Stimulated activated CD8-positive, alpha-beta memory T cell treated with anti-CD3 and anti-CD28 coated beads, Interleukin-12 subunit alpha, Interleukin-12 subunit beta, amount 100 ng/mL, for 1 hour (primary cell): ENCODE measurements around the gene TOX2.

Experiments used
- DNase-seq: peaks from one replicate; pipeline ENCODE4 v3.0.0-alpha.2; 2020; ENCODE audit warnings: low read depth

TOX2 gene

GRCh38 chr20:43977962-43978361 is 63.3 kb downstream of the TOX2 start:
- no peak for DNase-seq

- DNase-seq = no peak
Measured at GRCh38 chr20:43979576-43980105, 65.0 kb downstream of the TOX2 start.

- no peak for DNase-seq
Measured at GRCh38 chr20:43981540-43981939, 66.9 kb downstream of the TOX2 start.

- no peak for DNase-seq
Measured at GRCh38 chr20:43982016-43982415, 67.4 kb downstream of the TOX2 start.

GRCh38 chr20:43982886-43983285 is 68.2 kb downstream of the TOX2 start:
- no peak for DNase-seq

- no peak for DNase-seq
Measured at GRCh38 chr20:43983359-43983758, 68.7 kb downstream of the TOX2 start.

GRCh38 chr20:43983904-43984361 is 69.3 kb downstream of the TOX2 start:
- no peak for DNase-seq

GRCh38 chr20:43984587-43984986 is 69.9 kb downstream of the TOX2 start:
- no peak for DNase-seq

- no peak for DNase-seq
Measured at GRCh38 chr20:43985121-43985520, 70.5 kb downstream of the TOX2 start.

- DNase-seq = no peak
Measured at GRCh38 chr20:43985608-43986316, 71.1 kb downstream of the TOX2 start.

- DNase-seq = no peak
Measured at GRCh38 chr20:43987018-43987417, 72.4 kb downstream of the TOX2 start.

GRCh38 chr20:43987531-43987930 is 72.9 kb downstream of the TOX2 start:
- no peak for DNase-seq

- DNase-seq = no peak
Measured at GRCh38 chr20:43988451-43988850, 73.8 kb downstream of the TOX2 start.

GRCh38 chr20:43988867-43989266 is 74.2 kb downstream of the TOX2 start:
- DNase-seq = no peak

GRCh38 chr20:43991261-43991660 is 76.6 kb downstream of the TOX2 start:
- DNase-seq = no peak

- DNase-seq = no peak
Measured at GRCh38 chr20:43991982-43992381, 77.3 kb downstream of the TOX2 start.

- DNase-seq = no peak
Measured at GRCh38 chr20:43992885-43993284, 78.2 kb downstream of the TOX2 start.

- no peak for DNase-seq
Measured at GRCh38 chr20:43993560-43993959, 78.9 kb downstream of the TOX2 start.

- no peak for DNase-seq
Measured at GRCh38 chr20:43994486-43995100, 79.9 kb downstream of the TOX2 start.

- DNase-seq = no peak
Measured at GRCh38 chr20:43995645-43996044, 81.0 kb downstream of the TOX2 start.

- no peak for DNase-seq
Measured at GRCh38 chr20:43996240-43996930, 81.7 kb downstream of the TOX2 start.

- DNase-seq = no peak
Measured at GRCh38 chr20:43999848-44000247, 85.2 kb downstream of the TOX2 start.
